GM18868 (cell line): ENCODE data around the gene ZNF280D.
A peak's percentile ranks its signal among the peaks of the same experiment; 100 is the strongest.

Source experiments
- ATAC-seq: cut with Tn5 transposase; IDR thresholded peaks from one replicate; pipeline ENCODE4 v1.9.1; 2021; ENCODE audit warnings: mild to moderate bottlenecking, moderate library complexity; ENCODE audit not compliant: unreplicated experiment

Gene ZNF280D

GRCh38 chr15:56754772-56755370 is 21.6 kb upstream of the ZNF280D start:
- no peak for ATAC-seq

GRCh38 chr15:56752986-56753385 is 19.7 kb upstream of the ZNF280D start:
- no peak for ATAC-seq

- ATAC-seq = no peak
Measured at GRCh38 chr15:56749982-56750381, 16.7 kb upstream of the ZNF280D start.

- no peak for ATAC-seq
Measured at GRCh38 chr15:56744701-56745683, 11.7 kb upstream of the ZNF280D start.

- ATAC-seq = no peak
Measured at GRCh38 chr15:56741541-56741940, 8.2 kb upstream of the ZNF280D start.

GRCh38 chr15:56739964-56740640 is 6.8 kb upstream of the ZNF280D start:
- no peak for ATAC-seq

GRCh38 chr15:56739474-56739873 is 6.2 kb upstream of the ZNF280D start:
- no peak for ATAC-seq

GRCh38 chr15:56737791-56738190 is 4.5 kb upstream of the ZNF280D start:
- no peak for ATAC-seq

- no peak for ATAC-seq
Measured at GRCh38 chr15:56736881-56737707, 3.8 kb upstream of the ZNF280D start.

GRCh38 chr15:56736308-56736707 is 3.0 kb upstream of the ZNF280D start:
- ATAC-seq = no peak

GRCh38 chr15:56735589-56735988 is 2.3 kb upstream of the ZNF280D start:
- ATAC-seq = no peak

GRCh38 chr15:56734013-56734635 is 815 bp upstream of the ZNF280D start:
- no peak for ATAC-seq

GRCh38 chr15:56732886-56733135 is 498 bp downstream of the ZNF280D start:
- no peak for ATAC-seq

- peak; percentile 2 for ATAC-seq
Measured at GRCh38 chr15:56732135-56732885, 999 bp downstream of the ZNF280D start.

GRCh38 chr15:56731548-56731947 is 1.8 kb downstream of the ZNF280D start:
- ATAC-seq = no peak

- no peak for ATAC-seq
Measured at GRCh38 chr15:56729561-56729960, 3.7 kb downstream of the ZNF280D start.

GRCh38 chr15:56725386-56725785 is 7.9 kb downstream of the ZNF280D start:
- no peak for ATAC-seq

GRCh38 chr15:56724232-56724631 is 9.1 kb downstream of the ZNF280D start:
- ATAC-seq = no peak

- ATAC-seq = no peak
Measured at GRCh38 chr15:56723787-56724186, 9.5 kb downstream of the ZNF280D start.
